WI38 (cell line): ENCODE measurements around the gene PLD5.

Source experiments
- H3K4me3 ChIP-seq: 2 replicates; pipeline ENCODE4 v1.5.1; 2011; ENCODE audit warnings: low read depth, mild to moderate bottlenecking, control low read depth, low read length
- CTCF ChIP-seq: IDR thresholded peaks from 2 replicates; pipeline ENCODE4 v1.5.1; 2012; ENCODE audit warnings: low read depth, mild to moderate bottlenecking, control low read depth, low read length

PLD5 gene

GRCh38 chr1:242203262-242203661, 321.2 kb downstream of the PLD5 start:
- H3K4me3 ChIP-seq: no peak overlapping the region
- no peak for TF ChIP-seq CTCF

DNA sequence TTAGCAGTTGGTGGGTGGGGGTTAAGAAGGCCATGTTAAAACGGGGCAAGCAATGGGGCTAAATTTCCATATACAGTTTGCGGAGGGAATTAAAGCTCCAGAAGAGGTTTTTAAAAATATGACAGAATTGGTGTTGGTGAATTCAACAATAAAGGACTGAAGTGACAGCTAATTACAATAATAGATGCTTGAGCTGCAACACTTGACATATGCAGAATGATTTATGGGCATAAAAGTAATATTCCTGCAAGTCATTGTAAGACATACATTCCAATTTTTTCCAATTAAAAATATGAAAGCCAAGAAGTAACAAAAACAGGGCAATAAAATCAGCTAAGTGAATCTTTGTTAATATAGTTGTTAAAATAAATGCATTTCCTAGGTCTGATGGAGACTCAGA, 323.4 kb downstream of the PLD5 start:
- no peak for TF ChIP-seq CTCF
- no peak overlapping the region for H3K4me3 ChIP-seq

- TF ChIP-seq CTCF: no peak
- H3K4me3 ChIP-seq: no peak overlapping the region
Observed at GRCh38 chr1:242199776-242200458, 324.6 kb downstream of the PLD5 start.

GRCh38 chr1:242197907-242198820, 326.3 kb downstream of the PLD5 start:
- no peak for TF ChIP-seq CTCF
- no peak overlapping the region for H3K4me3 ChIP-seq

- no peak for TF ChIP-seq CTCF
- no peak overlapping the region for H3K4me3 ChIP-seq
Observed at GRCh38 chr1:242196914-242197313, 327.6 kb downstream of the PLD5 start.

GRCh38 chr1:242196101-242196500, 328.4 kb downstream of the PLD5 start:
- H3K4me3 ChIP-seq: no peak overlapping the region
- no peak for TF ChIP-seq CTCF

GRCh38 chr1:242189591-242189990, 334.9 kb downstream of the PLD5 start:
- no peak for TF ChIP-seq CTCF
- no peak overlapping the region for H3K4me3 ChIP-seq
